ENCODE data around the gene SFXN2. TPM values are rescaled to one million over a fixed set of nuclear protein-coding genes. Genes with fewer than 3 reads are reported as not detected.

SFXN2 gene
- polyA plus RNA-seq, 1 of the 3 experiments (the other 2 are of a cell fraction): 10.2 TPM

- peaks cover 5 to 9% of the 10 kb centered on the region in 2 experiments for H3K36me3 ChIP-seq (replicated peaks in 1 of 2; ENCODE audit: control insufficient read depth in 1 of 2, insufficient read depth in 2 of 2, low read length in 1 of 2)
- H3K4me1 ChIP-seq (ENCODE audit: control insufficient read depth in 1 of 2, insufficient read depth in 2 of 2, low read depth in 1 of 2, low read length in 1 of 2): peaks cover 0 to 3% of the 10 kb centered on the region in 2 experiments; a peak in 1 of 4 replicates
- H3K9ac ChIP-seq: no peak overlapping the region
- H3K27me3 ChIP-seq (ENCODE audit: insufficient read depth): no peaks in the 10 kb centered on the region
- H3K4me2 ChIP-seq: no peak overlapping the region
- no peak overlapping the region for H3K27ac ChIP-seq (ENCODE audit: low read depth in 2 of 2, low read length in 1 of 2)
- TF ChIP-seq FOXM1 (IDR thresholded peaks at IDR 0.05; ENCODE audit: low read depth): no peak
- TF ChIP-seq YY1 (IDR thresholded peaks at IDR 0.05; ENCODE audit: low read depth): no peak
- TF ChIP-seq RXRA (IDR thresholded peaks at IDR 0.05; ENCODE audit: borderline replicate concordance, low read depth): no peak
- TF ChIP-seq NFIC (IDR thresholded peaks at IDR 0.05; ENCODE audit: borderline replicate concordance): no peak
- TF ChIP-seq, protein P1, sequence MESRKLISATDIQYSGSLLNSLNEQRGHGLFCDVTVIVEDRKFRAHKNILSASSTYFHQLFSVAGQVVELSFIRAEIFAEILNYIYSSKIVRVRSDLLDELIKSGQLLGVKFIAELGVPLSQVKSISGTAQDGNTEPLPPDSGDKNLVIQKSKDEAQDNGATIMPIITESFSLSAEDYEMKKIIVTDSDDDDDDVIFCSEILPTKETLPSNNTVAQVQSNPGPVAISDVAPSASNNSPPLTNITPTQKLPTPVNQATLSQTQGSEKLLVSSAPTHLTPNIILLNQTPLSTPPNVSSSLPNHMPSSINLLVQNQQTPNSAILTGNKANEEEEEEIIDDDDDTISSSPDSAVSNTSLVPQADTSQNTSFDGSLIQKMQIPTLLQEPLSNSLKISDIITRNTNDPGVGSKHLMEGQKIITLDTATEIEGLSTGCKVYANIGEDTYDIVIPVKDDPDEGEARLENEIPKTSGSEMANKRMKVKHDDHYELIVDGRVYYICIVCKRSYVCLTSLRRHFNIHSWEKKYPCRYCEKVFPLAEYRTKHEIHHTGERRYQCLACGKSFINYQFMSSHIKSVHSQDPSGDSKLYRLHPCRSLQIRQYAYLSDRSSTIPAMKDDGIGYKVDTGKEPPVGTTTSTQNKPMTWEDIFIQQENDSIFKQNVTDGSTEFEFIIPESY (IDR thresholded peaks at IDR 0.05; ENCODE audit: borderline replicate concordance, low read depth): no peak
- no peak for TF ChIP-seq CHD2 (IDR thresholded peaks at IDR 0.05; ENCODE audit: low read length, partially characterized antibody)
- no peak for TF ChIP-seq ELF1 (IDR thresholded peaks at IDR 0.05)
- POLR2A ChIA-PET: no interaction called here
- no peaks in the 10 kb centered on the region for H4K20me1 ChIP-seq (ENCODE audit: insufficient read depth)
- no peaks in the 10 kb centered on the region for H3K79me2 ChIP-seq (ENCODE audit: insufficient read depth)
- CTCF ChIA-PET: interaction anchor here (0.9 kb wide), 1 partner anchor 185 kb away, joined by 3 read pairs; the partner anchor contains the start of gene CNNM2
- H2AFZ ChIP-seq (ENCODE audit: low read depth): no peak overlapping the region
- no peaks in the 10 kb centered on the region for H3K9me3 ChIP-seq
- H3F3A ChIP-seq (replicated peaks; ENCODE audit: insufficient read depth): peaks cover under 1% of the 10 kb centered on the region
- no peak for DNase-seq
- no CpG with 5 or more reads among the region's 1 CpG for WGBS (ENCODE audit: low lambda C conversion rate)
- H3K4me3 ChIP-seq (ENCODE audit: low read depth in 2 of 2, low read length in 1 of 2): no peak overlapping the region
- no peaks in the 10 kb centered on the region for H3K9me2 ChIP-seq
Measured at GRCh38 chr10:102732661-102733060, 18.2 kb downstream of the SFXN2 start.

GRCh38 chr10:102735065-102735562 is 20.7 kb downstream of the SFXN2 start:
- no peaks in the 10 kb centered on the region for H3K9me2 ChIP-seq
- DNase-seq: no peak
- no peaks in the 10 kb centered on the region for H3K79me2 ChIP-seq (ENCODE audit: insufficient read depth)
- no peaks in the 10 kb centered on the region for H3K9me3 ChIP-seq
- H3K4me2 ChIP-seq: no peak overlapping the region
- peaks cover 5 to 9% of the 10 kb centered on the region in 2 experiments for H3K36me3 ChIP-seq (replicated peaks in 1 of 2; ENCODE audit: control insufficient read depth in 1 of 2, insufficient read depth in 2 of 2, low read length in 1 of 2)
- POLR2A ChIA-PET: no interaction called here
- no peaks in the 10 kb centered on the region for H4K20me1 ChIP-seq (ENCODE audit: insufficient read depth)
- H3K27ac ChIP-seq (ENCODE audit: low read depth in 2 of 2, low read length in 1 of 2): no peak overlapping the region
- WGBS (ENCODE audit: low lambda C conversion rate): 89% methylated on average over 9 of the region's 9 CpGs
- TF ChIP-seq TCF12 (IDR thresholded peaks at IDR 0.05) (no peak), EP300 (IDR thresholded peaks at IDR 0.05; ENCODE audit: borderline replicate concordance in 1 of 2, low read depth in 1 of 2, low read length in 1 of 2) (no peak), SIN3A (IDR thresholded peaks at IDR 0.05; ENCODE audit: borderline replicate concordance, low read depth, low read length) (no peak), TEAD4 (IDR thresholded peaks at IDR 0.05; ENCODE audit: borderline replicate concordance, insufficient read depth) (no peak), USF1 (IDR thresholded peaks at IDR 0.05; ENCODE audit: borderline replicate concordance, low read depth) (no peak), TAF1 (IDR thresholded peaks at IDR 0.05; ENCODE audit: borderline replicate concordance, low read depth, low read length) (no peak), RAD21 (IDR thresholded peaks at IDR 0.05; ENCODE audit: low read length) (no peak), IRF3 (IDR thresholded peaks at IDR 0.05; ENCODE audit: low read depth, low read length) (no peak), POLR2AphosphoS5 (IDR thresholded peaks at IDR 0.05; ENCODE audit: low read depth, low read length) (no peak), CTCF (IDR thresholded peaks at IDR 0.05) (no peak)
- TF ChIP-seq, protein P2, sequence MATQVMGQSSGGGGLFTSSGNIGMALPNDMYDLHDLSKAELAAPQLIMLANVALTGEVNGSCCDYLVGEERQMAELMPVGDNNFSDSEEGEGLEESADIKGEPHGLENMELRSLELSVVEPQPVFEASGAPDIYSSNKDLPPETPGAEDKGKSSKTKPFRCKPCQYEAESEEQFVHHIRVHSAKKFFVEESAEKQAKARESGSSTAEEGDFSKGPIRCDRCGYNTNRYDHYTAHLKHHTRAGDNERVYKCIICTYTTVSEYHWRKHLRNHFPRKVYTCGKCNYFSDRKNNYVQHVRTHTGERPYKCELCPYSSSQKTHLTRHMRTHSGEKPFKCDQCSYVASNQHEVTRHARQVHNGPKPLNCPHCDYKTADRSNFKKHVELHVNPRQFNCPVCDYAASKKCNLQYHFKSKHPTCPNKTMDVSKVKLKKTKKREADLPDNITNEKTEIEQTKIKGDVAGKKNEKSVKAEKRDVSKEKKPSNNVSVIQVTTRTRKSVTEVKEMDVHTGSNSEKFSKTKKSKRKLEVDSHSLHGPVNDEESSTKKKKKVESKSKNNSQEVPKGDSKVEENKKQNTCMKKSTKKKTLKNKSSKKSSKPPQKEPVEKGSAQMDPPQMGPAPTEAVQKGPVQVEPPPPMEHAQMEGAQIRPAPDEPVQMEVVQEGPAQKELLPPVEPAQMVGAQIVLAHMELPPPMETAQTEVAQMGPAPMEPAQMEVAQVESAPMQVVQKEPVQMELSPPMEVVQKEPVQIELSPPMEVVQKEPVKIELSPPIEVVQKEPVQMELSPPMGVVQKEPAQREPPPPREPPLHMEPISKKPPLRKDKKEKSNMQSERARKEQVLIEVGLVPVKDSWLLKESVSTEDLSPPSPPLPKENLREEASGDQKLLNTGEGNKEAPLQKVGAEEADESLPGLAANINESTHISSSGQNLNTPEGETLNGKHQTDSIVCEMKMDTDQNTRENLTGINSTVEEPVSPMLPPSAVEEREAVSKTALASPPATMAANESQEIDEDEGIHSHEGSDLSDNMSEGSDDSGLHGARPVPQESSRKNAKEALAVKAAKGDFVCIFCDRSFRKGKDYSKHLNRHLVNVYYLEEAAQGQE (IDR thresholded peaks at IDR 0.05; ENCODE audit: low read depth, low read length): no peak
- no peak overlapping the region for H3K9ac ChIP-seq
- H3K27me3 ChIP-seq (ENCODE audit: insufficient read depth): no peaks in the 10 kb centered on the region
- CTCF ChIA-PET: interaction anchor here (0.6 kb wide), 1 partner anchor 9 kb away, joined by 3 read pairs; no protein-coding TSS in a partner anchor
- H3F3A ChIP-seq (replicated peaks; ENCODE audit: insufficient read depth): no peaks in the 10 kb centered on the region
- peaks cover 0 to 11% of the 10 kb centered on the region in 2 experiments; a peak in 1 of 4 replicates for H3K4me1 ChIP-seq (ENCODE audit: control insufficient read depth in 1 of 2, insufficient read depth in 2 of 2, low read depth in 1 of 2, low read length in 1 of 2)
- H2AFZ ChIP-seq (ENCODE audit: low read depth): no peak overlapping the region
- H3K4me3 ChIP-seq (ENCODE audit: low read depth in 2 of 2, low read length in 1 of 2): no peak overlapping the region
